H9 (cell line): ENCODE measurements around the gene TPRX1. TPM values are rescaled to one million over a fixed set of nuclear protein-coding genes. Genes with fewer than 3 reads are reported as not detected.

Source experiments
- DNase-seq: peaks from one replicate; pipeline ENCODE4 v3.0.0-alpha.2; 2017
- H2AFZ ChIP-seq: one replicate; pipeline ENCODE4 v1.6.1; 2013; ENCODE audit warnings: mild to moderate bottlenecking, low read length, control low read depth, moderate library complexity
- H2AK5ac ChIP-seq: 2 replicates; pipeline ENCODE4 v1.6.1; 2013; ENCODE audit warnings: low read length, control low read depth, mixed read lengths; ENCODE audit not compliant: insufficient read length
- H2BK120ac ChIP-seq: one replicate; pipeline ENCODE4 v1.6.1; 2013; ENCODE audit warnings: low read depth, mild to moderate bottlenecking, low read length, control low read depth, inconsistent platforms; ENCODE audit not compliant: poor library complexity, severe bottlenecking
- H2BK12ac ChIP-seq: 2 replicates; pipeline ENCODE4 v1.6.1; 2013; ENCODE audit warnings: low read length, control low read depth, mixed read lengths, low read depth; ENCODE audit not compliant: insufficient read length
- H2BK15ac ChIP-seq: 2 replicates; pipeline ENCODE4 v1.6.1; 2013; ENCODE audit warnings: low read depth, low read length, control low read depth
- H2BK20ac ChIP-seq: one replicate; pipeline ENCODE4 v1.6.1; 2013; ENCODE audit warnings: low read depth, mild to moderate bottlenecking, low read length, control low read depth, inconsistent platforms; ENCODE audit not compliant: poor library complexity, severe bottlenecking
- H2BK5ac ChIP-seq: 2 replicates; pipeline ENCODE4 v1.6.1; 2013; ENCODE audit warnings: low read length, control low read depth, mixed read lengths; ENCODE audit not compliant: insufficient read length
- H3K14ac ChIP-seq: 2 replicates; pipeline ENCODE4 v1.6.1; 2013; ENCODE audit warnings: low read length, control low read depth; ENCODE audit not compliant: insufficient read depth
- H3K18ac ChIP-seq: 2 replicates; pipeline ENCODE4 v1.6.1; 2013; ENCODE audit warnings: low read depth, mild to moderate bottlenecking, mixed read lengths, low read length, control low read depth; ENCODE audit not compliant: insufficient read length
- H3K23ac ChIP-seq: 2 replicates; pipeline ENCODE4 v1.6.1; 2013; ENCODE audit warnings: low read length, control low read depth, mixed read lengths, low read depth; ENCODE audit not compliant: insufficient read length
- H3K23me2 ChIP-seq: 2 replicates; pipeline ENCODE4 v1.6.1; 2013; ENCODE audit warnings: low read depth, mild to moderate bottlenecking, mixed read lengths, low read length, control low read depth; ENCODE audit not compliant: insufficient read length, poor library complexity, severe bottlenecking
- H3K27ac ChIP-seq: 2 replicates; pipeline ENCODE4 v1.5.1; 2013; ENCODE audit warnings: low read length, control low read depth, mixed read lengths, low read depth; ENCODE audit not compliant: insufficient read length
- H3K27me3 ChIP-seq: 2 replicates; pipeline ENCODE4 v1.6.1; 2013; ENCODE audit warnings: low read length, control low read depth, inconsistent platforms; ENCODE audit not compliant: insufficient read depth
- H3K4ac ChIP-seq: 2 replicates; pipeline ENCODE4 v1.6.1; 2013; ENCODE audit warnings: low read depth, mild to moderate bottlenecking, control low read depth, inconsistent platforms, low read length, moderate library complexity
- H3K4me1 ChIP-seq: 2 replicates; pipeline ENCODE4 v1.6.1; 2013; ENCODE audit warnings: low read length, control low read depth, inconsistent platforms; ENCODE audit not compliant: insufficient read depth
- H3K4me2 ChIP-seq: 2 replicates; pipeline ENCODE4 v1.6.1; 2013; ENCODE audit warnings: low read length, control low read depth, mixed read lengths; ENCODE audit not compliant: insufficient read length, insufficient read depth
- H3K56ac ChIP-seq: 2 replicates; pipeline ENCODE4 v1.6.1; 2013; ENCODE audit warnings: low read depth, mild to moderate bottlenecking, mixed read lengths, low read length, control low read depth; ENCODE audit not compliant: insufficient read length
- H3K79me1 ChIP-seq: 2 replicates; pipeline ENCODE4 v1.6.1; 2013; ENCODE audit warnings: low read depth, mild to moderate bottlenecking, moderate library complexity, low read length, control low read depth, inconsistent platforms; ENCODE audit not compliant: insufficient read depth, poor library complexity, severe bottlenecking
- H3K79me2 ChIP-seq: 2 replicates; pipeline ENCODE4 v1.6.1; 2013; ENCODE audit warnings: low read length, control low read depth, inconsistent platforms; ENCODE audit not compliant: insufficient read depth
- H3K9ac ChIP-seq: 2 replicates; pipeline ENCODE4 v1.6.1; 2013; ENCODE audit warnings: low read length, control low read depth, mixed read lengths; ENCODE audit not compliant: insufficient read length; ENCODE audit errors: extremely low read depth
- H3K9me3 ChIP-seq: one replicate; pipeline ENCODE4 v1.6.1; 2013; ENCODE audit warnings: low read depth, low read length, inconsistent platforms; ENCODE audit not compliant: control insufficient read depth
- H3T11ph ChIP-seq: one replicate; pipeline ENCODE4 v1.6.1; 2013; ENCODE audit warnings: mild to moderate bottlenecking, low read length, control low read depth, inconsistent platforms
- H4K20me1 ChIP-seq: one replicate; pipeline ENCODE4 v1.6.1; 2013; ENCODE audit not compliant: control insufficient read depth, insufficient read length, insufficient read depth
- H4K5ac ChIP-seq: 2 replicates; pipeline ENCODE4 v1.6.1; 2013; ENCODE audit warnings: low read depth, mild to moderate bottlenecking, mixed read lengths, low read length, control low read depth; ENCODE audit not compliant: insufficient read length
- H4K8ac ChIP-seq: replicated peaks from 2 replicates; pipeline ENCODE4 v1.6.1; 2013; ENCODE audit warnings: low read length, control low read depth, mixed read lengths, low read depth; ENCODE audit not compliant: insufficient read length
- H4K91ac ChIP-seq: 2 replicates; pipeline ENCODE4 v1.6.1; 2013; ENCODE audit warnings: low read depth, mild to moderate bottlenecking, moderate library complexity, mixed read lengths, low read length, control low read depth; ENCODE audit not compliant: insufficient read length
- H3K27ac Mint-ChIP-seq, 3 experiments: 2 replicates in 2 of 3; 3 replicates in 1 of 3; pipeline ENCODE4 v1.8.0; 2020 to 2021; ENCODE audit warnings: mixed read lengths in 3 of 3, mild to moderate bottlenecking in 1 of 3, moderate library complexity in 1 of 3
- H3K27me3 Mint-ChIP-seq: 2 replicates; pipeline ENCODE4 v1.8.0; 2021; ENCODE audit warnings: low read depth, mild to moderate bottlenecking, moderate library complexity, mixed read lengths
- H3K36me3 Mint-ChIP-seq, 3 experiments: 2 replicates in 2 of 3; 3 replicates in 1 of 3; pipeline ENCODE4 v1.8.0; 2020 to 2021; ENCODE audit warnings: low read depth in 3 of 3, mixed read lengths in 3 of 3; ENCODE audit not compliant: insufficient read depth in 1 of 3
- H3K4me1 Mint-ChIP-seq, 2 experiments: 2 replicates each; pipeline ENCODE4 v1.8.0; 2020; ENCODE audit warnings: mixed read lengths in 2 of 2
- H3K4me3 Mint-ChIP-seq, 2 experiments: 2 replicates in 1 of 2; 3 replicates in 1 of 2; pipeline ENCODE4 v1.8.0; 2020 to 2021; ENCODE audit warnings: mild to moderate bottlenecking in 2 of 2, mixed read lengths in 2 of 2, moderate library complexity in 1 of 2
- H3K9me3 Mint-ChIP-seq, 2 experiments: 2 replicates in 1 of 2; 3 replicates in 1 of 2; pipeline ENCODE4 v1.8.0; 2020; ENCODE audit warnings: mild to moderate bottlenecking in 2 of 2, mixed read lengths in 2 of 2, moderate library complexity in 1 of 2
- CTCF ChIP-seq: fragments of 200-600 bp; sonication (generic); conservative IDR thresholded peaks from 3 replicates; pipeline ENCODE4 v1.8.0; 2021; ENCODE audit warnings: antibody characterized with exemption, mild to moderate bottlenecking
- WGBS: extraction: QIAGEN DNeasy Blood & Tissue Kit; methylation state at CpG from one replicate; pipeline ENCODE4 v1.1.7; 2013; ENCODE audit warnings: missing lambda C conversion rate, low lambda C conversion rate, mixed read lengths; ENCODE audit not compliant: insufficient read length; ENCODE audit errors: extremely low coverage; 5-methylcytosine and 5-hydroxymethylcytosine counted together
- total RNA-seq: library from RNA; stranded (reverse); gene quantifications from 2 replicates; pipeline ENCODE4 v1.2.1, GENCODE V29; 2021

TPRX1 gene
- total RNA-seq, 1 experiment from 2014 or later, result not detected

DNA sequence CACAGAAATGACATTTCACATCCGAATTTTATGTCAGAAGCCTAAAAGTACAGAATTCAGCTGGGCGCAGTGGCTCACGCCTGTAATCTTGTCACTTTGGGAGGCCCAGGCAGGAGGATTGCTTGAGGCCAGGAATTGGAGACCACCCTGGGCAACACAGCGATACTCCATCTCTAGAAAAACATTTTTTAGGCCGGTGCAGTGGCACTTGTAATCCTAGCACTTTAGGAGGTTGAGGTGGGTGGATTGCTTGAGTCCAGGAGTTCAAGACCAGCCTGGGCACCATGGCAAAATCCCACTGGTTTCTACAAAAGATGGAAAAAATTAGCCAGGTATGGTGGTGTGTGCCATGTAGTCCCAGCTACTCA is 43.7 kb downstream of the TPRX1 start:
- H2BK5ac ChIP-seq, result no peak overlapping the region
- no peak overlapping the region for H3K18ac ChIP-seq
- no peaks in the 10 kb centered on the region for H3K27me3 ChIP-seq
- no peak for DNase-seq
- H3K36me3 Mint-ChIP-seq, result peaks cover 30 to 38% (median 36%) of the 10 kb centered on the region in 3 experiments
- no peaks in the 10 kb centered on the region for H3K79me1 ChIP-seq
- no peak overlapping the region for H3K27ac ChIP-seq
- H3T11ph ChIP-seq, result no peak overlapping the region
- H2BK12ac ChIP-seq, result no peak overlapping the region
- no peak overlapping the region for H2BK20ac ChIP-seq
- H3K9me3 ChIP-seq, result no peaks in the 10 kb centered on the region
- no peak overlapping the region for H2AK5ac ChIP-seq
- peaks cover 0 to 3% of the 10 kb centered on the region in 2 experiments; a peak in 1 of 5 replicates for H3K9me3 Mint-ChIP-seq
- no peak overlapping the region for H2AFZ ChIP-seq
- H3K4me3 Mint-ChIP-seq, result no peak overlapping the region
- H2BK15ac ChIP-seq, result no peak overlapping the region
- H3K23me2 ChIP-seq, result no peaks in the 10 kb centered on the region
- H3K4ac ChIP-seq, result no peak overlapping the region
- H4K91ac ChIP-seq, result no peak overlapping the region
- no peak overlapping the region for H3K56ac ChIP-seq
- H3K27ac Mint-ChIP-seq, result no peak overlapping the region
- no peak overlapping the region for H3K4me2 ChIP-seq
- H3K79me2 ChIP-seq, result no peaks in the 10 kb centered on the region
- no peak overlapping the region for H4K5ac ChIP-seq
- no peak overlapping the region for H2BK120ac ChIP-seq
- H3K27me3 Mint-ChIP-seq, result no peaks in the 10 kb centered on the region
- H3K4me1 Mint-ChIP-seq, result peaks cover 4 to 5% of the 10 kb centered on the region in 2 experiments
- no peak overlapping the region for H3K23ac ChIP-seq
- no CpG with 5 or more reads among the region's 5 CpGs for WGBS
- no peak overlapping the region for H4K8ac ChIP-seq
- no peak overlapping the region for H3K9ac ChIP-seq
- H3K14ac ChIP-seq, result no peak overlapping the region
- no peaks in the 10 kb centered on the region for H4K20me1 ChIP-seq
- H3K4me1 ChIP-seq, result no peaks in the 10 kb centered on the region
- no peak for TF ChIP-seq CTCF
